Inflammatory macrophage treated with lipopolysaccharide for 4 hours (primary cell): ENCODE results near the gene NUDT6.
"Not testable (repeated sequence)": the region's sequence is repeated elsewhere in the genome, so short reads cannot be mapped to it uniquely, and the experiment has no call there.

Source experiments
- DNase-seq: peaks from one replicate; pipeline ENCODE4 v3.0.0-alpha.2; 2020

Gene NUDT6

GRCh38 chr4:122873821-122874593 lies 48.4 kb downstream of the NUDT6 start:
- DNase-seq: no peak

- no peak for DNase-seq
Measured at GRCh38 chr4:122873146-122873545, 49.3 kb downstream of the NUDT6 start.

- DNase-seq: not testable (repeated sequence)
Measured at GRCh38 chr4:122868235-122868634, 54.2 kb downstream of the NUDT6 start.

GRCh38 chr4:122865425-122865824 lies 57.0 kb downstream of the NUDT6 start:
- DNase-seq: no peak

GRCh38 chr4:122863639-122864038 lies 58.8 kb downstream of the NUDT6 start:
- no peak for DNase-seq

GRCh38 chr4:122861172-122861943 lies 61.0 kb downstream of the NUDT6 start:
- no peak for DNase-seq

- no peak for DNase-seq
Measured at GRCh38 chr4:122858705-122859104, 63.7 kb downstream of the NUDT6 start.

- no peak for DNase-seq
Measured at GRCh38 chr4:122857160-122857559, 65.2 kb downstream of the NUDT6 start.

GRCh38 chr4:122855353-122855890 lies 67.0 kb downstream of the NUDT6 start:
- DNase-seq: no peak

- DNase-seq: no peak
Measured at GRCh38 chr4:122854447-122855352, 67.7 kb downstream of the NUDT6 start.

GRCh38 chr4:122851568-122851967 lies 70.8 kb downstream of the NUDT6 start:
- DNase-seq: no peak

GRCh38 chr4:122849789-122850188 lies 72.6 kb downstream of the NUDT6 start:
- DNase-seq: not testable (repeated sequence)

GRCh38 chr4:122847931-122848330 lies 74.5 kb downstream of the NUDT6 start:
- DNase-seq: no peak

GRCh38 chr4:122845760-122846159 lies 76.6 kb downstream of the NUDT6 start:
- DNase-seq: no peak

GRCh38 chr4:122845066-122845465 lies 77.3 kb downstream of the NUDT6 start:
- no peak for DNase-seq

GRCh38 chr4:122844391-122844790 lies 78.0 kb downstream of the NUDT6 start:
- not testable (repeated sequence) for DNase-seq

- no peak for DNase-seq
Measured at GRCh38 chr4:122842984-122843531, 79.3 kb downstream of the NUDT6 start.
